Measurements from ENCODE around the gene CLEC17A. TPM values are rescaled to one million over a fixed set of nuclear protein-coding genes. Genes with fewer than 3 reads are reported as not detected.
A peak's percentile ranks its signal among the peaks of the same experiment; 100 is the strongest.

Gene CLEC17A
- total RNA-seq, 2 experiments from 2014 or later = 27.4 to 51.1 TPM

GRCh38 chr19:14571695-14572490 is 11.0 kb upstream of the CLEC17A start, which contains the start of gene NDUFB7:
TSS of gene NDUFB7 (minus strand) at chr19:14572066. CDS start at chr19:14572000, 66 bp downstream.
- BruUV-seq (replicated peaks) = TSS peak; percentile 82
- Histone ChIP-seq H3K4me3 (ENCODE audit: low read depth, low read length, poor library complexity, severe bottlenecking) (peak within 1 kb of the TSS; percentile 98), H2AFZ (ENCODE audit: low read length) (peak within 1 kb of the TSS; percentile 75)

GRCh38 chr19:14575428-14575980 is 7.4 kb upstream of the CLEC17A start:
- intact Hi-C loops (cut with micrococcal nuclease; ENCODE audit: unreplicated experiment) = loop anchor here (2.0 kb wide), 1 partner anchor 211 kb away; no protein-coding TSS in a partner anchor
- peaks cover 12% of the 10 kb centered on the region for H3K79me2 ChIP-seq (ENCODE audit: insufficient read depth, low read depth, low read length)
- no peaks in the 10 kb centered on the region for H3K36me3 ChIP-seq (ENCODE audit: insufficient read depth, low read length)
- peaks cover 6% of the 10 kb centered on the region; the same call in 1 of the 2 replicates for H3K9me3 ChIP-seq (ENCODE audit: low read length)
- no TSS peak for BruUV-seq (replicated peaks)
- peaks cover 70% of the 10 kb centered on the region for H3K4me1 ChIP-seq (ENCODE audit: insufficient read depth, low read length, poor library complexity, severe bottlenecking)
- H3K27ac ChIP-seq (ENCODE audit: low read depth, low read length, poor library complexity, severe bottlenecking) = peak overlapping the region; percentile 74
- peaks cover 4% of the 10 kb centered on the region; the same call in 1 of the 2 replicates for H4K20me1 ChIP-seq (ENCODE audit: insufficient read depth, low read length)
- ChIA-PET CTCF (ENCODE audit: unreplicated experiment) (no interaction called here), POLR2A (interaction anchor here (1.7 to 7.8 kb wide), 3 partner anchors 28 to 111 kb away, joined by 4 to 92 read pairs (median 5); partner anchors contain the start of gene ZNF333)
- H3K9me2 ChIP-seq (ENCODE audit: insufficient read depth, low read length) = no peaks in the 10 kb centered on the region
- TF ChIP-seq CTCF (conservative IDR thresholded peaks at IDR 0.05; ENCODE audit: low read length) (no peak), EZH2phosphoT487 (IDR thresholded peaks at IDR 0.05; ENCODE audit: borderline replicate concordance, low read depth, low read length) (no peak)
- H3K4me2 ChIP-seq (ENCODE audit: low read length) = no peak overlapping the region
- H2AFZ ChIP-seq (ENCODE audit: low read length) = no peak overlapping the region
- no peak for DNase-seq (ENCODE audit: low spot score)
- no peak overlapping the region for H3K4me3 ChIP-seq (ENCODE audit: low read depth, low read length, poor library complexity, severe bottlenecking)

More at GRCh38 chr19:14571695-14572490, 11.0 kb upstream of the CLEC17A start, which contains the start of gene NDUFB7:
- peaks cover 24% of the 10 kb centered on the region; the same call in 1 of the 2 replicates for H3K36me3 ChIP-seq (ENCODE audit: insufficient read depth, low read length)
- no peaks in the 10 kb centered on the region for H3K9me2 ChIP-seq (ENCODE audit: insufficient read depth, low read length)
- DNase-seq (ENCODE audit: low spot score) = peak; percentile 97
- POLR2A ChIA-PET = interaction anchor here (0.6 to 7.8 kb wide), 5 partner anchors 12 to 142 kb away, joined by 3 to 92 read pairs (median 3); partner anchors contain the start of gene ZNF333
- peaks cover 16% of the 10 kb centered on the region for H3K79me2 ChIP-seq (ENCODE audit: insufficient read depth, low read depth, low read length)
- CTCF ChIA-PET (ENCODE audit: unreplicated experiment) = interaction anchor here (3.9 kb wide), 1 partner anchor 116 kb away, joined by 70 read pairs; the partner anchor contains the start of gene ZNF333
- TF ChIP-seq CTCF (conservative IDR thresholded peaks at IDR 0.05; ENCODE audit: low read length) = peak; percentile 90
- TF ChIP-seq EZH2phosphoT487 (IDR thresholded peaks at IDR 0.05; ENCODE audit: borderline replicate concordance, low read depth, low read length) = no peak
- peak within 1 kb of the TSS; percentile 99 for H3K4me2 ChIP-seq (ENCODE audit: low read length)
- H3K27ac ChIP-seq (ENCODE audit: low read depth, low read length, poor library complexity, severe bottlenecking) = peak within 1 kb of the TSS; percentile 63
- peaks cover 38% of the 10 kb centered on the region for H3K4me1 ChIP-seq (ENCODE audit: insufficient read depth, low read length, poor library complexity, severe bottlenecking)
- peaks cover 4% of the 10 kb centered on the region; the same call in 1 of the 2 replicates for H4K20me1 ChIP-seq (ENCODE audit: insufficient read depth, low read length)
- peaks cover 6% of the 10 kb centered on the region; the same call in 1 of the 2 replicates for H3K9me3 ChIP-seq (ENCODE audit: low read length)
- intact Hi-C loops (cut with micrococcal nuclease; ENCODE audit: unreplicated experiment) = loop anchor here (1.0 kb wide), 1 partner anchor 117 kb away; no protein-coding TSS in a partner anchor

All from OCI-LY7 (cell line).